HG03039 (cell line): ENCODE measurements around the gene TBC1D5.

Experiments
- ATAC-seq: cut with Tn5 transposase; IDR thresholded peaks from one replicate; pipeline ENCODE4 v1.9.1; 2021; ENCODE audit warnings: mild to moderate bottlenecking, moderate library complexity; ENCODE audit not compliant: unreplicated experiment

Gene TBC1D5

DNA sequence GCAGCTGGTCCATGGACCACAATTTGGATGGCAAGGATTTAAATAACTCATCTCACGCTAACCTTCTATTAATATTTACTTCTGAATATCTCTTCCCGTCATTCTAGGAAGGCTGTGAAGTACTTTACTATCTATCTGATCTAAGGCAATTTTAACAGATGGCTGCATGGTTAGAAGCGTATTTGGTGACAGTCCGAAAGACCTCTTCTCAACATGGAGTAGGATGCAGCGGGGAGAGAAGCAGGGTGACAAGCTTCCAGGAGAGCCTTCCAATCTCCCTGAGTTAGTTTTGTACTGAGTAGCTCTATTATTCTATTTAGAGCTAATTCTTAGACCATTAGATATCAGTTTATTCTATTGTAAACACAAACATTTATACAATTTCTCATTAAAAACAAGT, 548.3 kb downstream of the TBC1D5 start:
- ATAC-seq: no peak

- ATAC-seq: no peak
Observed at GRCh38 chr3:17192995-17193394, 549.4 kb downstream of the TBC1D5 start.

DNA sequence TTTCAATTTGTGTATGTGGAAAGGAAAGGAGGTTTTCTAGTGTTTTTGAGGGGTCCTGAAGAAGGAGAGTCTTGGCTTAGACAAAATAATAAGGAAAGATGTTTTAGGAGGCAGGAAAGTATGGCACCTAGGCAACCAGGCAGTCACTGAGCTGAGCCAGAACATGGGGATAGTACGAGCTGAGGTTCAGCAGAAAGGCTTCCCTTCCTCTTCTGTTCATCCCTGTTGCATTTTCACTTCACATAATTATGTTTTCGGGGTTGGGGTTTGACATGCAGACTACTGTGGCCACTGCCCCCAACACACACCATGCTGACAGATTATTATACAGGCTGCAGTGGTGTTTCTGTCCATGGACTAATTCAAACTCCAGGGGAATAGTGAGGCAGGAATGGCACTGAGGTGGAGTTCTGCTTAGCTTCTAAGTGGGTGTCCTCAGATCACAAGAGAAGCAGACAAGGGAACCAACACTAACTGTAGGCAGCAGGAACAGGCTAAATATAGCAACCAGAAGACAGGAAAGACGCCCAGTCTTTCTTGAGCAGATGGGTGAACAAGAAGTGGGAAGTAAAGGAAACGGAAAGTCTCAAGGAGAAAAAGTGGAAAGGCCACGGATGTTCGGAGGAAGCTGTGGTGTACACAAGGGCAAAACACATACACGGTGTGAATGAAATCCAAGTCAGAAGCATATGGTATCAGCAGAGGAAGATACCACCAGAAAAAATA, 551.9 kb downstream of the TBC1D5 start:
- peak; percentile 33 for ATAC-seq

GRCh38 chr3:17188378-17188777, 554.1 kb downstream of the TBC1D5 start:
- no peak for ATAC-seq

DNA sequence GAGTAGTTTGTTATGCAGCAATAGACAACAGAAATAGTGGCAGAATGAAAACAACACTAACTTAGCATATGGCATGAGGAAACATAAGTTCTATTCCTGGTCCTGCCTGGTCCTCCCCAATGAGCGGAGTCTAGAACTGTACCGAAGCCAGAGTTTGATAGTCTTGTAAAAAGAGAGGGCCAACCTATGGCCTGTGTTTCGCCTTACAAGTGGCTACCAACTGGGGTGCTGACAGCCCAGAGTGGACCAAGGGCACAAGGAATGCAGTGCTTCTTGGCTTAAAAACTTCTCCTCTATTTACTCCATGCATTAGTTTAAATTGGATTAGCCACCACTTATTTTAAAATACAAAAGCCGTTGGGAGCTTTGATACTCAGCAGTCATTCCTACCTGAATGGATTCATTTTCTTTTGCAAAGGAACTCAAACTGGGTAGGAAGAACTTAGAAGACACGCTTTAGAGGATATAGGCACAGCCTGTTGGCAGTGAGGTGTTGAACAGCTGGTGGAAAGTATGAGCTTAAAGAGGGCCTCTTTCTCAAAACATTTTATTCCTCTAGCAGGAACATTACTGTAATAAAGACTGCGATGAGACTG, 554.7 kb downstream of the TBC1D5 start:
- no peak for ATAC-seq

GRCh38 chr3:17183951-17184550, 558.4 kb downstream of the TBC1D5 start:
- no peak for ATAC-seq

- ATAC-seq: peak; percentile 52
Observed at GRCh38 chr3:17182166-17182565, 560.3 kb downstream of the TBC1D5 start.

- no peak for ATAC-seq
Observed at GRCh38 chr3:17181413-17181907, 561.0 kb downstream of the TBC1D5 start.

DNA sequence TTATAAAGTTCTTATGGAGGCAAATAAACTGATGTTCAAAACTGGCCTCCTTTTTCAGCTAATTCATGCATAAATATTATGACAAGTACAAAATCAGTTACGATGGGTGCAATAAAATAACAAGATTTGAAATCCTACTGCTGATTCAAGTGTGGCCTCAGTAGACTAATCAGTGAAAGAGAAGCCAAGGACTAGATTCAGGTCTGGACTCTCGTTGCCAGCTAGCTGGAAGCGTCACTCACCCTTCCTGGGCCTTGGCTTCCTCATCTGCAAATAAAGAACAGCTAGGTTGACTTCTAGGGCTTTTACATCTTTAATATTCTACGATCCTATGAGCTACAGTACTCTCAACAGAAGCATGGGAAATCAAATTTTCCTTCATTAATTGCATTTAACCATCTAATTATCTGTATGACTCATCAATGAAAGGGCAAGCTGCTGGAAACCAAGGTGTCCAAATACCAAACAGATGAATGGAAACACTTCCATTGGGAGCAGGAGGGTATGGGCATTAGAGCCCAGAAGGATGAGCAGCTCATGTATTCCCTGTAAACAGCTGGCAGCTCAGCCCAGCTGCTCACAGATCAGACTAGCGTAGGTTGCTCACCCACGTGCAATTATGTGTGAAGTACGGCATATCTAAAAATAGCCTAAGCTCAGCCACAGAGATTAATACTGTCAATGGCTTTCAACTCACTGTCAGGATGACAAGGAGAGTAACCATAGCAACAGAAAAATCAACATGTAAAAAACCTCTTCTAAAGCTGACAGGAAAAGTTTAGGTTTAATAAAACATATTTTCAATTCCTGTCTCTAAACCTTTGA, 562.8 kb downstream of the TBC1D5 start:
- ATAC-seq: peak; percentile 72

- no peak for ATAC-seq
Observed at GRCh38 chr3:17176757-17177156, 565.7 kb downstream of the TBC1D5 start.

DNA sequence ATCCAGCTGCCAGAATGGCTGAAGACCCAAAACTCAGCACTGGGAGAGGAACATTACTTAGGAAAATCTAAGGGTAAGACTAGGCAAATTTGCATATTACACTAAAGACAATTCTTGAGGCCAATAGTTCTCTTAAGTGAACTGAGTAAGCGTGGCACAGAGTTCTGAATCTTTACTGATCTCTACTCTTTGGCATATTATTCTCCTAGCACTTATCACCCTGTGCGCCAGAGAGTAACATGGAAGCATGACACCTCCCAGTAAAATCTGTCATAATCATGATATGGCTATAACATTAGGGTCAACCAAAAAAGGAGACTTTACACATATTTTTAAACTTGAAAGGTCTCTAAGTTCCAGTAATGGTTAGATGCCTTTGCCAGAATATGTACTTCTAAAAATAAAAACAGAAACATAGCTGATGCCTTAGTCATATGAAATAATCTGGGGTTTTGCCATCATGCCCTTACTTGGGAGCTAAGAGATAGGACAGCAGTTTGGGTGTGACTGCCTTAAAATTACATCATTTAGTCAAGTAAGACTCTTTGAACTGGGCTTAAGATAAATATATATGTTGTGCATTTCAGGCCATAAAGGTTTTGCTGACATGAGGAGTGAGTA, 567.1 kb downstream of the TBC1D5 start:
- no peak for ATAC-seq

- no peak for ATAC-seq
Observed at GRCh38 chr3:17166369-17166768, 576.1 kb downstream of the TBC1D5 start.

DNA sequence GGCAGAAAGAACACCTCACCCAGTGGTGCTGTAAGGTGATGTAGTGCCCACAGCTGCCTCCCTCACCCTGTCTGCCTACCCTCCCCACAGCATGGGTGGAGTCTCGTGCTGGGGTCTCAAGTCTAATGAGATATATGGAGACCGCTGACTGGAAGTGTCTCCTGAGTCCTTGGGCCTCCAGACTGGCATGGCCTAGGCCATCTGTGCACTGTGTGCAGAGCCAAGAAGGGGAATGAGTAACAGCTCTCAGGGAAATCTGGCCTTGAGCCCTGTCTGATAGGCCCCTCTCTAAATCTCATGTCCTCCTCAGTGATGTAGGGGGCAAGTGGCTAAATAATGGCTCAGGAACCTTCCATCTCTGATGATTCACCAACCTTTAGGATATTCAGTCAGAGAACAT, 580.3 kb downstream of the TBC1D5 start:
- no peak for ATAC-seq

DNA sequence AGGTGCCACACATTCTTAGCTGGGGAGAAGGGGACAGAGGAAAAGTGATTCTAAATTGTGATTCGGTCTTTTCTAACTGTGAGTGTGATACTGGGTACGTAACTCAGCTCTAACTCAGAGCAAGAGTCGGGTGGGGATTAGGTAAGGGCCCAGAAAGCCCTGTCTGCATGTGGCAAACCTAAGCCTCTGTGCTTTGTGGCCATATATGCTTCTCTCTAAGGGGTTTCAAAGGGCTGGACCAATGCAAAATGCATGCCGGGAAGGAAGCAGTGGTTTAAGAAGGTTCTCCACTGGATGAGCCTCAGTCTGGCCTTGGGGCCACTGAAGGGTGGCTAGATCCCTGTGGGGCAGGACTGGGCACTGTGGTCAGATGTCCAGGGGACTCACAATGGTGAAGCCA, 581.8 kb downstream of the TBC1D5 start:
- ATAC-seq: no peak

- ATAC-seq: no peak
Observed at GRCh38 chr3:17158941-17159682, 583.3 kb downstream of the TBC1D5 start.

GRCh38 chr3:17157713-17158112, 584.7 kb downstream of the TBC1D5 start:
- no peak for ATAC-seq

DNA sequence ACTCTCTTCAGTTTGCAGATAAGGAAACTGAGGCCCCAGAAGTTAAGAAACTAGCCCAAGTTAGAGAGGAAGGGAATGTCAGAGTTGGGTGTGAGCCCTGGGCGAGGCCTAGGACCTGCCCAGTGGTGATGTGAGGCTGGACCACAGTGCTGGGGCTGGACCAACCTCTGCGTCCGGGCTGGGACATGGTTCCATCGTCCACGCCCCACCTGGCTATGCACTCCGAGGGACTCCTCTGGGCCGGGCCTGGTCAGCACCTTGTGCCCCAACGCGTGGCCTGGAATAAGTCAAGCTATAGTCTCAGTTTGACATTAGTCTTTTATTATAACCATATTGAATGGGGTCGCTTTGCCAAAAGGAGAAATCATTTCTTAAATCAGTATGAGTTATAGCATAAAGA, 585.6 kb downstream of the TBC1D5 start:
- no peak for ATAC-seq

DNA sequence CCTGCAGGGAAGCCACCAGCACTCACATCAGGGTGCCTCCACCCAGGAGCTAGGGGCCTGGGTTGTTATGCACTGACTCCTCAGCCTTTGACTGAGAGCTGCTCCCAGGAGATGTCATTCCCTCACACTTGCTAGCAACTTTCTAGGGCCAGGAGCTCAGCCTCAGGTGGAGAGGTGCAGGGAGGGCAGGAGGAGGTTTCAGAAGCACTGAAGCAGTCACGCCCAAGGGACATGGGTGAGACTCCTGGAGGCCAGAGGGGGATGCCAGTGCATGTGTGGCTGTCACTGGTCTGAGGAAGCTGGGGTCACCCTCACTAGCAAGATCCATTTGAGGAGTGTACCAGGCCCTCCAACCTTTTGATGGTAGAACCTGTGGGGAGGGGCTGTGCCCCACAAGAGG, 586.5 kb downstream of the TBC1D5 start:
- no peak for ATAC-seq

GRCh38 chr3:17154941-17155340, 587.5 kb downstream of the TBC1D5 start:
- no peak for ATAC-seq

GRCh38 chr3:17154221-17154620, 588.2 kb downstream of the TBC1D5 start:
- ATAC-seq: no peak
